Measurements from ENCODE around the gene UBQLN1.
"Not testable (repeated sequence)": the region's sequence is repeated elsewhere in the genome, so short reads cannot be mapped to it uniquely, and the experiment has no call there.

UBQLN1 gene

GRCh38 chr9:83707518-83707767 is 315 bp downstream of the UBQLN1 start:
- no peaks in the 10 kb centered on the region for H3K9me3 ChIP-seq
- peaks cover 21% of the 10 kb centered on the region for H3K4me1 ChIP-seq
- peak overlapping the region; percentile 94 for H3K4me3 ChIP-seq
- H3K27me3 ChIP-seq (ENCODE audit: low read depth), result no peaks in the 10 kb centered on the region
- peaks cover 8% of the 10 kb centered on the region; the same call in 1 of the 2 replicates for H3K36me3 ChIP-seq (replicated peaks)
- in situ Hi-C loops (cut with MboI; ENCODE audit: low sequenced_read_pairs), result no loop called here
- no peak for DNase-seq (ENCODE audit: low spot score in 2 of 2)

GRCh38 chr9:83706676-83707517 is 861 bp downstream of the UBQLN1 start:
- no peaks in the 10 kb centered on the region for H3K27me3 ChIP-seq (ENCODE audit: low read depth)
- peak overlapping the region; percentile 94 for H3K4me3 ChIP-seq
- DNase-seq (ENCODE audit: low spot score in 2 of 2), result peak; percentile 65 to 84
- in situ Hi-C loops (cut with MboI; ENCODE audit: low sequenced_read_pairs), result no loop called here
- H3K36me3 ChIP-seq (replicated peaks), result peaks cover 8% of the 10 kb centered on the region; the same call in 1 of the 2 replicates
- H3K4me1 ChIP-seq, result peaks cover 26% of the 10 kb centered on the region
- H3K9me3 ChIP-seq, result no peaks in the 10 kb centered on the region

- DNase-seq (ENCODE audit: low spot score in 2 of 2); in situ Hi-C loops (cut with MboI; ENCODE audit: low sequenced_read_pairs); H3K9me3 ChIP-seq; H3K36me3 ChIP-seq (replicated peaks); H3K27me3 ChIP-seq (ENCODE audit: low read depth): not testable (repeated sequence)
- H3K4me3 ChIP-seq, result peak overlapping the region; percentile 94
- peaks cover 29% of the 10 kb centered on the region for H3K4me1 ChIP-seq
Measured at GRCh38 chr9:83705219-83705651, 2.5 kb downstream of the UBQLN1 start.

GRCh38 chr9:83701769-83702168 is 6.0 kb downstream of the UBQLN1 start:
- no peak overlapping the region for H3K4me3 ChIP-seq
- in situ Hi-C loops (cut with MboI; ENCODE audit: low sequenced_read_pairs), result no loop called here
- peaks cover 26% of the 10 kb centered on the region for H3K4me1 ChIP-seq
- DNase-seq (ENCODE audit: low spot score in 2 of 2), result peak; percentile 26 to 43
- no peaks in the 10 kb centered on the region; the same call in 1 of the 2 replicates for H3K36me3 ChIP-seq (replicated peaks)
- no peaks in the 10 kb centered on the region for H3K27me3 ChIP-seq (ENCODE audit: low read depth)
- no peaks in the 10 kb centered on the region for H3K9me3 ChIP-seq

- Histone ChIP-seq H3K9me3 (no peaks in the 10 kb centered on the region), H3K27me3 (ENCODE audit: low read depth) (no peaks in the 10 kb centered on the region), H3K36me3 (replicated peaks) (no peaks in the 10 kb centered on the region; the same call in 1 of the 2 replicates), H3K4me1 (peaks cover 26% of the 10 kb centered on the region), H3K4me3 (no peak overlapping the region)
- in situ Hi-C loops (cut with MboI; ENCODE audit: low sequenced_read_pairs), result no loop called here
- no peak for DNase-seq (ENCODE audit: low spot score in 2 of 2)
Measured at GRCh38 chr9:83701286-83701685, 6.5 kb downstream of the UBQLN1 start.

GRCh38 chr9:83699615-83700014 is 8.1 kb downstream of the UBQLN1 start:
- Histone ChIP-seq H3K36me3 (replicated peaks) (no peaks in the 10 kb centered on the region; the same call in 1 of the 2 replicates), H3K9me3 (no peaks in the 10 kb centered on the region), H3K27me3 (ENCODE audit: low read depth) (no peaks in the 10 kb centered on the region), H3K4me3 (no peak overlapping the region), H3K4me1 (peaks cover 22% of the 10 kb centered on the region)
- DNase-seq (ENCODE audit: low spot score in 2 of 2), result no peak
- in situ Hi-C loops (cut with MboI; ENCODE audit: low sequenced_read_pairs), result no loop called here

- in situ Hi-C loops (cut with MboI; ENCODE audit: low sequenced_read_pairs), result no loop called here
- Histone ChIP-seq H3K36me3 (replicated peaks) (no peaks in the 10 kb centered on the region; the same call in 1 of the 2 replicates), H3K27me3 (ENCODE audit: low read depth) (no peaks in the 10 kb centered on the region), H3K9me3 (no peaks in the 10 kb centered on the region), H3K4me3 (no peak overlapping the region), H3K4me1 (peaks cover 23% of the 10 kb centered on the region)
- DNase-seq (ENCODE audit: low spot score in 2 of 2), result no peak
Measured at GRCh38 chr9:83698976-83699585, 8.7 kb downstream of the UBQLN1 start.

GRCh38 chr9:83691492-83691891 is 16.3 kb downstream of the UBQLN1 start:
- DNase-seq (ENCODE audit: low spot score in 2 of 2), result no peak
- in situ Hi-C loops (cut with MboI; ENCODE audit: low sequenced_read_pairs), result no loop called here

GRCh38 chr9:83688921-83689320 is 18.8 kb downstream of the UBQLN1 start:
- Histone ChIP-seq H3K9me3 (no peaks in the 10 kb centered on the region), H3K4me1 (peaks cover 11% of the 10 kb centered on the region), H3K4me3 (no peak overlapping the region), H3K36me3 (replicated peaks) (no peaks in the 10 kb centered on the region), H3K27me3 (ENCODE audit: low read depth) (no peaks in the 10 kb centered on the region)
- in situ Hi-C loops (cut with MboI; ENCODE audit: low sequenced_read_pairs), result no loop called here
- no peak for DNase-seq (ENCODE audit: low spot score in 2 of 2)

More at GRCh38 chr9:83691492-83691891, 16.3 kb downstream of the UBQLN1 start:
- Histone ChIP-seq H3K36me3 (replicated peaks) (no peaks in the 10 kb centered on the region), H3K27me3 (ENCODE audit: low read depth) (no peaks in the 10 kb centered on the region), H3K4me3 (no peak overlapping the region), H3K9me3 (no peaks in the 10 kb centered on the region), H3K4me1 (peaks cover 13% of the 10 kb centered on the region)

- Histone ChIP-seq H3K27me3 (ENCODE audit: low read depth) (no peaks in the 10 kb centered on the region), H3K36me3 (replicated peaks) (peaks cover 48% of the 10 kb centered on the region), H3K4me3 (no peak overlapping the region), H3K4me1 (peaks cover 21% of the 10 kb centered on the region), H3K9me3 (no peaks in the 10 kb centered on the region)
- in situ Hi-C loops (cut with MboI; ENCODE audit: low sequenced_read_pairs), result no loop called here
- DNase-seq (ENCODE audit: low spot score in 2 of 2), result no peak
Measured at GRCh38 chr9:83681490-83681889, 26.3 kb downstream of the UBQLN1 start.

GRCh38 chr9:83680233-83680632 is 27.5 kb downstream of the UBQLN1 start:
- H3K36me3 ChIP-seq (replicated peaks), result peaks cover 59% of the 10 kb centered on the region
- peaks cover 19% of the 10 kb centered on the region for H3K4me1 ChIP-seq
- no peaks in the 10 kb centered on the region for H3K9me3 ChIP-seq
- DNase-seq (ENCODE audit: low spot score in 2 of 2), result peak; percentile 25 to 56
- H3K4me3 ChIP-seq, result no peak overlapping the region
- no peaks in the 10 kb centered on the region for H3K27me3 ChIP-seq (ENCODE audit: low read depth)
- in situ Hi-C loops (cut with MboI; ENCODE audit: low sequenced_read_pairs), result no loop called here

GRCh38 chr9:83677596-83677995 is 30.2 kb downstream of the UBQLN1 start:
- no peak for DNase-seq (ENCODE audit: low spot score in 2 of 2)
- H3K27me3 ChIP-seq (ENCODE audit: low read depth), result no peaks in the 10 kb centered on the region
- peaks cover 19% of the 10 kb centered on the region for H3K4me1 ChIP-seq
- in situ Hi-C loops (cut with MboI; ENCODE audit: low sequenced_read_pairs), result no loop called here
- peaks cover 64% of the 10 kb centered on the region for H3K36me3 ChIP-seq (replicated peaks)
- H3K4me3 ChIP-seq, result no peak overlapping the region
- no peaks in the 10 kb centered on the region for H3K9me3 ChIP-seq

GRCh38 chr9:83675466-83675865 is 32.3 kb downstream of the UBQLN1 start:
- no peak for DNase-seq (ENCODE audit: low spot score in 2 of 2)
- Histone ChIP-seq H3K9me3 (no peaks in the 10 kb centered on the region), H3K36me3 (replicated peaks) (peaks cover 65% of the 10 kb centered on the region), H3K27me3 (ENCODE audit: low read depth) (no peaks in the 10 kb centered on the region), H3K4me3 (no peak overlapping the region), H3K4me1 (peaks cover 8% of the 10 kb centered on the region)
- in situ Hi-C loops (cut with MboI; ENCODE audit: low sequenced_read_pairs), result no loop called here

- no peak overlapping the region for H3K4me3 ChIP-seq
- in situ Hi-C loops (cut with MboI; ENCODE audit: low sequenced_read_pairs), result no loop called here
- H3K9me3 ChIP-seq, result no peaks in the 10 kb centered on the region
- DNase-seq (ENCODE audit: low spot score in 2 of 2), result no peak
- H3K4me1 ChIP-seq, result no peaks in the 10 kb centered on the region; the same call in 1 of the 2 replicates
- peaks cover 38% of the 10 kb centered on the region for H3K36me3 ChIP-seq (replicated peaks)
- H3K27me3 ChIP-seq (ENCODE audit: low read depth), result no peaks in the 10 kb centered on the region
Measured at GRCh38 chr9:83671451-83671850, 36.3 kb downstream of the UBQLN1 start.

Data from HAP-1 (cell line).